Activated B cell treated with CpG ODN at 0.5 μM for 24 hours (primary cell): ENCODE measurements around the gene SYT13. TPM values are rescaled to one million over a fixed set of nuclear protein-coding genes. Genes with fewer than 3 reads are reported as not detected.

ENCODE experiments used
- ATAC-seq: fragments of 200-7000 bp; cut with Tn5 transposase; one replicate; pipeline ENCODE4 v1.10.0; 2021; ENCODE audit warnings: low read depth, mild to moderate bottlenecking, moderate library complexity
- CTCF ChIA-PET: fragments of 350-600 bp; sonication (Branson Sonifier 250); formaldehyde crosslinking; loops from one replicate; lab custom pipeline; 2021; ENCODE audit warnings: antibody characterized with exemption; lab: Charles Lee
- POLR2A ChIA-PET: fragments of 350-600 bp; sonication (Branson Sonifier 250); formaldehyde crosslinking; loops from one replicate; lab custom pipeline; 2021; ENCODE audit warnings: antibody characterized with exemption; lab: Charles Lee
- DNase-seq: peaks from one replicate; pipeline ENCODE4 v3.0.0; 2022
- H3K27ac Mint-ChIP-seq: one replicate; pipeline ENCODE4 v1.8.0; 2020; ENCODE audit warnings: mixed read lengths
- H3K27me3 Mint-ChIP-seq: one replicate; pipeline ENCODE4 v1.8.0; 2021; ENCODE audit warnings: mixed read lengths
- H3K36me3 Mint-ChIP-seq: one replicate; pipeline ENCODE4 v1.8.0; 2021; ENCODE audit warnings: low read depth, mixed read lengths
- H3K4me1 Mint-ChIP-seq: one replicate; pipeline ENCODE4 v1.8.0; 2021; ENCODE audit warnings: mixed read lengths
- H3K4me3 Mint-ChIP-seq: one replicate; pipeline ENCODE4 v1.8.0; 2020; ENCODE audit warnings: mild to moderate bottlenecking, mixed read lengths
- H3K9me3 Mint-ChIP-seq: one replicate; pipeline ENCODE4 v1.8.0; 2020; ENCODE audit warnings: mixed read lengths
- CTCF ChIP-seq: fragments of 200-600 bp; IDR thresholded peaks from one replicate; pipeline ENCODE4 v1.8.0; 2022; ENCODE audit warnings: antibody characterized with exemption, mild to moderate bottlenecking
- intact Hi-C: fragments of 100-400 bp; cut with micrococcal nuclease; formaldehyde crosslinking; loops from one replicate; pipeline ENCODE4 v1.15.1; 2024
- total RNA-seq: library from RNA; stranded (reverse); gene quantifications from 2 replicates; pipeline ENCODE4 v1.2.3, GENCODE V29; 2022

Gene SYT13
- total RNA-seq, 1 donor from 2014 or later = not detected

DNA sequence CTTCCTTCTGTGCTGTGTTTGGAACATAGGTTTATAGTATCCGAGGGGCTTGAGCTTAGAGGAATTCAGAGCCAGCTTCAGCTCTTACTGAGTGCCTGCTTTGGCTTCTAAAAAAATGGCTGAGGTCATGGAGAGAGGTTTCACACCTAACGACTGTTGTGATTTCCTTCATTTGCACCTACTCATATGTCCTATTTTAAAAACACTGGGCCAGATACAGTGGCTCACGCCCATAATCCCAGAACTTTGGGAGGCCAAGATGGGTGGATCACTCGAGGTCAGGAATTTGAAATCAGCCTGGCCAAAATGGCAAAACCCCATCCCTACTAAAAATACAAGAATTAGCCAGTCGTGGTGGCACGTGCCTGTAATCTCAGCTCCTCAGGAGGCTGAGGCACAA lies 38.3 kb upstream of the SYT13 start:
- no peak for DNase-seq
- H3K27ac Mint-ChIP-seq = no peak overlapping the region
- TF ChIP-seq CTCF = no peak
- peaks cover 47% of the 10 kb centered on the region for H3K27me3 Mint-ChIP-seq
- H3K4me1 Mint-ChIP-seq = no peaks in the 10 kb centered on the region
- peaks cover 4% of the 10 kb centered on the region for H3K9me3 Mint-ChIP-seq
- ChIA-PET POLR2A (no interaction called here), CTCF (no interaction called here)
- intact Hi-C loops = no loop called here
- no peak for ATAC-seq
- no peak overlapping the region for H3K4me3 Mint-ChIP-seq
- H3K36me3 Mint-ChIP-seq = no peaks in the 10 kb centered on the region

DNA sequence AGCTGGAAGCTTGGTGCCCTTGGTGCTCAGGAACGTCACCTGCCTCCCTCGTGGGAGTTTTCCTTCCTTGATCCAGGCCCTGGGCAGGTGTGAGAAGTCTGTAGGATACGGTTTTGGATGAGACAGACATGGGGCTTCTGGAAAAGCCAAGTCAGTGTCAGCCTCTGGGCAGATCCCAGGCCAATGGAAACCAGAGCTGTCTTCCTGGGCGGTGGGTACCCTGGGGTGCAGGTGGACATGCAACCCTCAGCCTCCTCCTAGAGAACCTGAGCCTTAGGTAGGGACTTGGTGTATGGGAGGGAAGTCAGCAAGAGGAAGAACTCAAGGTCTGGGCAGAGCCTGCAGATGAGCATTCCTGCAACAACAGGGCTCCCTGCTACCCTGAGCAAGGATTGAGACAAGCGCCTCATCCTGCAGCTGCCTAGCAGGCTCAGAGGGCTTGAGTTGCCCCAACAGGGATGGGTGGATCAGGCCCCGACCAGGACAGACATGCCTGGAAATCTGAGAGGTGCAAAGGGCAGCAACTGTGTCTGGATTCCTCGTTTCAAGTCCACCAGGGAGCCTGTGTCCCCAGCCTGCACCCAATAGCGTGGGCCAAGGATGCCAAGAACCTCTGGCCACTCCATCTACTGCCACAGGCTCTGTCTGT lies 37.6 kb upstream of the SYT13 start:
- Mint-ChIP-seq H3K4me3 (no peak overlapping the region), H3K27me3 (peaks cover 45% of the 10 kb centered on the region)

GRCh38 chr11:45322891-45323600 lies 36.9 kb upstream of the SYT13 start:
- no peak for TF ChIP-seq CTCF
- DNase-seq (no peak), ATAC-seq (no peak)
- intact Hi-C loops = no loop called here
- H3K4me3 Mint-ChIP-seq = no peak overlapping the region
- H3K27me3 Mint-ChIP-seq = peaks cover 51% of the 10 kb centered on the region
- POLR2A ChIA-PET = no interaction called here
- H3K27ac Mint-ChIP-seq = no peak overlapping the region
- CTCF ChIA-PET = no interaction called here
- no peaks in the 10 kb centered on the region for H3K4me1 Mint-ChIP-seq
- peaks cover 4% of the 10 kb centered on the region for H3K9me3 Mint-ChIP-seq
- no peaks in the 10 kb centered on the region for H3K36me3 Mint-ChIP-seq

More for the DNA sequence above, 37.6 kb upstream of the SYT13 start:
- DNase-seq = no peak
- no peak for ATAC-seq
- H3K36me3 Mint-ChIP-seq = no peaks in the 10 kb centered on the region
- CTCF ChIA-PET = no interaction called here
- TF ChIP-seq CTCF = no peak
- H3K4me1 Mint-ChIP-seq = no peaks in the 10 kb centered on the region
- intact Hi-C loops = no loop called here
- H3K9me3 Mint-ChIP-seq = peaks cover 4% of the 10 kb centered on the region
- POLR2A ChIA-PET = no interaction called here
- no peak overlapping the region for H3K27ac Mint-ChIP-seq

- ATAC-seq = no peak
- ChIA-PET POLR2A (no interaction called here), CTCF (no interaction called here)
- no peak for DNase-seq
- H3K27ac Mint-ChIP-seq = no peak overlapping the region
- no peak overlapping the region for H3K4me3 Mint-ChIP-seq
- TF ChIP-seq CTCF = no peak
- no peaks in the 10 kb centered on the region for H3K4me1 Mint-ChIP-seq
- intact Hi-C loops = no loop called here
- no peaks in the 10 kb centered on the region for H3K36me3 Mint-ChIP-seq
- peaks cover 46% of the 10 kb centered on the region for H3K27me3 Mint-ChIP-seq
- H3K9me3 Mint-ChIP-seq = peaks cover 4% of the 10 kb centered on the region
Measured at GRCh38 chr11:45322111-45322705, 36.1 kb upstream of the SYT13 start.

GRCh38 chr11:45321669-45322068 lies 35.5 kb upstream of the SYT13 start:
- DNase-seq = no peak
- intact Hi-C loops = no loop called here

More at GRCh38 chr11:45321669-45322068, 35.5 kb upstream of the SYT13 start:
- Mint-ChIP-seq H3K4me1 (no peaks in the 10 kb centered on the region), H3K27me3 (peaks cover 41% of the 10 kb centered on the region), H3K27ac (no peak overlapping the region), H3K36me3 (no peaks in the 10 kb centered on the region), H3K9me3 (no peaks in the 10 kb centered on the region), H3K4me3 (no peak overlapping the region)
- no peak for TF ChIP-seq CTCF
- ChIA-PET POLR2A (no interaction called here), CTCF (no interaction called here)
- no peak for ATAC-seq
